ENCODE measurements around the gene RFX3. TPM values are rescaled to one million over a fixed set of nuclear protein-coding genes. Genes with fewer than 3 reads are reported as not detected.

The RFX3 gene
- total and polyA plus RNA-seq, 2 of the 13 experiments (the other 11 are each of a cell fraction or from before 2014, with no cell fraction given), result 2.7 to 5.3 TPM

DNA sequence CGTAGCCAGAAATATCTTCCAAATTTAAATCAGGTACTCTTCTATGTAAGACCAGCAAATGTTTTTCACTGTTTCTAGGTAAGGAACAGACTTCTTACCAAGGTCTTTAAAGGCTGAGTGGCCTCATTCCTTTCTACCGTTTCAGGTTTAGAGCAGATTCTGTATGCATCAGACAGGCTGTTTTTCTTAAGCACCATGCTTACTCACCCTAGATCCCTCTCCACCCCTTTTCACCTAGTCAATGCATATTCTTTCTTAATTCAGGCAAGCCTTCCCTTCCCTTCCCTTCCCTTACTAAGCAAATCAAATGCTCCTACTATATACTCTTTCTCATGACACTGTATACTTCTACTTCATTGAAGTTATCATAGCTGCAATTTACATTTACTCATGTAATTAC lies 70.7 kb downstream of the RFX3 start (continued):
- TF ChIP-seq CSRNP1 (CRISPR knock-in tag; IDR thresholded peaks at IDR 0.05), result no peak
- TF ChIP-seq ERF (CRISPR knock-in tag; IDR thresholded peaks at IDR 0.05), result no peak
- no peak for TF ChIP-seq ONECUT2 (CRISPR knock-in tag; IDR thresholded peaks at IDR 0.05)
- no peak for TF ChIP-seq ZMYM4 (CRISPR knock-in tag; IDR thresholded peaks at IDR 0.05)
- TF ChIP-seq ZKSCAN5 (CRISPR knock-in tag; IDR thresholded peaks at IDR 0.05), result no peak
- TF ChIP-seq NFATC3 (CRISPR knock-in tag; IDR thresholded peaks at IDR 0.05), result no peak
- TF ChIP-seq ZFP62 (CRISPR knock-in tag; IDR thresholded peaks at IDR 0.05), result no peak
- TF ChIP-seq HMG20A (CRISPR knock-in tag; IDR thresholded peaks at IDR 0.05; ENCODE audit: borderline replicate concordance), result no peak

DNA sequence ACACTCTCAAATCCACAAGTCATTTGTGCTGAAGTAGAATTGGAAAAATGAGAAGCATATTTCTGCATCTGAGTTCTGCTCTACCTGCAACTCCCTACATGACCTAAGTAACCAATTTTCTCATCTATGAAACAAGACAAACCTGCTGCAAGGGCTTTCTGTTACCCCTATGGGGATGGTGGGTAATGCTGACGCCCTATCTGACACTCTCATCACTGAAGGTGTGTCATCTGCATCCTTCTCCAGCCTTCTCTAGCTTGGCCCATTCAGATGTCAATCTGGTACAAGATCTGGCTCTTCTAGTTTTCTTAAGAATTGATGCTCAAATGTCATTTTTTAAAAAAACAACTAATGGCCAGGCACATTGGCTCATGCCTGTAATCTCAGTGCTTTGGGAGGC lies 73.8 kb downstream of the RFX3 start:
- POLR2A ChIA-PET, result no interaction called here
- Histone ChIP-seq H3K9me3 (ENCODE audit: low read length) (no peaks in the 10 kb centered on the region), H3K4me1 (ENCODE audit: insufficient read depth, low read length) (no peaks in the 10 kb centered on the region), H3K9ac (ENCODE audit: insufficient read depth, low read depth, low read length) (no peak overlapping the region), H3K27ac (ENCODE audit: extremely low read length, insufficient read depth, low read length) (no peak overlapping the region), H3K27me3 (ENCODE audit: control insufficient read depth in 1 of 2, insufficient read depth in 2 of 2, low read length in 2 of 2) (no peaks in the 10 kb centered on the region), H4K20me1 (ENCODE audit: insufficient read depth, low read length) (no peaks in the 10 kb centered on the region), H3K4me3 (replicated peaks in 1 of 3; ENCODE audit: insufficient read depth in 1 of 3, low read depth in 2 of 3, low read length in 3 of 3) (no peak overlapping the region), H2AFZ (ENCODE audit: low read length) (no peak overlapping the region), H3K36me3 (replicated peaks in 1 of 2; ENCODE audit: control insufficient read depth in 1 of 2, insufficient read depth in 2 of 2, low read length in 2 of 2) (no peaks in the 10 kb centered on the region), H3K4me2 (ENCODE audit: low read depth, low read length) (no peak overlapping the region), H3K79me2 (ENCODE audit: insufficient read depth, low read length) (no peaks in the 10 kb centered on the region)
- CTCF ChIA-PET (ENCODE audit: low intra/inter-chr PET ratio, low total read pairs), result no interaction called here
- WGBS (ENCODE audit: low lambda C conversion rate), result 88% methylated on average over 1 of the region's 1 CpG
- in situ Hi-C loops (cut with HindIII; ENCODE audit: extremely low pct_ligation_motif_present, low pct_unique_long_range_greater_than_20kb), result no loop called here
- DNase-seq (ENCODE audit: low spot score) (no peak), FAIRE-seq (no peak), ATAC-seq (no peak)
- TF ChIP-seq SSRP1 (CRISPR knock-in tag; IDR thresholded peaks at IDR 0.05) (no peak), HOXD1 (CRISPR knock-in tag; IDR thresholded peaks at IDR 0.05) (no peak), CREBL2 (CRISPR knock-in tag; IDR thresholded peaks at IDR 0.05; ENCODE audit: borderline replicate concordance) (no peak), PREB (CRISPR knock-in tag; IDR thresholded peaks at IDR 0.05) (no peak), SIX1 (CRISPR knock-in tag; IDR thresholded peaks at IDR 0.05; ENCODE audit: borderline replicate concordance) (no peak), PHF21A (CRISPR knock-in tag; IDR thresholded peaks at IDR 0.05) (no peak), ZNF343 (CRISPR knock-in tag; IDR thresholded peaks at IDR 0.05) (no peak), ZFP62 (CRISPR knock-in tag; IDR thresholded peaks at IDR 0.05) (no peak), SP140L (CRISPR knock-in tag; IDR thresholded peaks at IDR 0.05; ENCODE audit: borderline replicate concordance) (no peak), ZNF333 (CRISPR knock-in tag; IDR thresholded peaks at IDR 0.05; ENCODE audit: borderline replicate concordance) (no peak), ZSCAN5A (CRISPR knock-in tag; IDR thresholded peaks at IDR 0.05; ENCODE audit: borderline replicate concordance) (no peak)
- TF ChIP-seq, protein P1, sequence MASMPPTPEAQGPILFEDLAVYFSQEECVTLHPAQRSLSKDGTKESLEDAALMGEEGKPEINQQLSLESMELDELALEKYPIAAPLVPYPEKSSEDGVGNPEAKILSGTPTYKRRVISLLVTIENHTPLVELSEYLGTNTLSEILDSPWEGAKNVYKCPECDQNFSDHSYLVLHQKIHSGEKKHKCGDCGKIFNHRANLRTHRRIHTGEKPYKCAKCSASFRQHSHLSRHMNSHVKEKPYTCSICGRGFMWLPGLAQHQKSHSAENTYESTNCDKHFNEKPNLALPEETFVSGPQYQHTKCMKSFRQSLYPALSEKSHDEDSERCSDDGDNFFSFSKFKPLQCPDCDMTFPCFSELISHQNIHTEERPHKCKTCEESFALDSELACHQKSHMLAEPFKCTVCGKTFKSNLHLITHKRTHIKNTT (CRISPR knock-in tag; IDR thresholded peaks at IDR 0.05), result no peak
- intact Hi-C loops (cut with micrococcal nuclease; ENCODE audit: unreplicated experiment), result no loop called here
- BruUV-seq (replicated peaks), result no TSS peak

Measured in HepG2 (cell line).